Measurements from ENCODE around the gene C1QTNF6.

GRCh38 chr22:37199760-37200108 is 11.7 kb upstream of the C1QTNF6 start:
- TF ChIP-seq CTCF (tag by site-specific recombination; IDR thresholded peaks at IDR 0.05) = no peak
- TF ChIP-seq ZNF274 (IDR thresholded peaks at IDR 0.05; ENCODE audit: low read length) = no peak
- no peak for TF ChIP-seq ZNF274 (tag by site-specific recombination; IDR thresholded peaks at IDR 0.05; ENCODE audit: borderline replicate concordance)
- no peak for TF ChIP-seq ZNF138 (tag by site-specific recombination; IDR thresholded peaks at IDR 0.05; ENCODE audit: borderline replicate concordance)
- no peak for TF ChIP-seq ZNF747 (tag by site-specific recombination; IDR thresholded peaks at IDR 0.05)
- no peak for TF ChIP-seq ZNF76 (tag by site-specific recombination; IDR thresholded peaks at IDR 0.05; ENCODE audit: borderline replicate concordance, low read depth)
- TF ChIP-seq ZBTB49 (tag by site-specific recombination; IDR thresholded peaks at IDR 0.05; ENCODE audit: low read depth) = no peak
- TF ChIP-seq PRDM4 (tag by site-specific recombination; IDR thresholded peaks at IDR 0.05) = no peak
- no peak for TF ChIP-seq ZNF768 (tag by site-specific recombination; IDR thresholded peaks at IDR 0.05)
- TF ChIP-seq ZNF18 (tag by site-specific recombination; IDR thresholded peaks at IDR 0.05) = no peak
- peak; percentile 73 for TF ChIP-seq PRDM10 (tag by site-specific recombination; IDR thresholded peaks at IDR 0.05)
- TF ChIP-seq ZNF639 (tag by site-specific recombination; IDR thresholded peaks at IDR 0.05) = no peak
- TF ChIP-seq ZNF501 (tag by site-specific recombination; IDR thresholded peaks at IDR 0.05) = no peak
- TF ChIP-seq ELK4 (IDR thresholded peaks at IDR 0.05; ENCODE audit: borderline replicate concordance, low read depth, low read length) = no peak
- no peak; the same call in 1 of the 2 replicates for TF ChIP-seq ZNF623 (tag by site-specific recombination; IDR thresholded peaks at IDR 0.05)
